HepG2 (cell line): ENCODE measurements around the gene F12. TPM values are rescaled to one million over a fixed set of nuclear protein-coding genes. Genes with fewer than 3 reads are reported as not detected.

Experiments used
- HDAC1 ChIP-seq: sonication (generic); formaldehyde crosslinking; IDR thresholded peaks from 2 replicates; pipeline ENCODE4 v1.5.1; 2020; ENCODE audit warnings: mild to moderate bottlenecking, missing genetic modification reagents
- SP5 ChIP-seq: IDR thresholded peaks from 2 replicates; pipeline ENCODE4 v1.6.1; 2016; ENCODE audit warnings: low read depth, borderline replicate concordance
- ZNF12 ChIP-seq: sonication (generic); formaldehyde crosslinking; IDR thresholded peaks from 2 replicates; pipeline ENCODE4 v1.5.0; 2020; ENCODE audit warnings: missing genetic modification reagents
- ZNF253 ChIP-seq: sonication (generic); formaldehyde crosslinking; IDR thresholded peaks from 2 replicates; pipeline ENCODE4 v1.8.0; 2022; ENCODE audit warnings: mild to moderate bottlenecking, missing genetic modification reagents, borderline replicate concordance
- ZNF629 ChIP-seq: sonication (generic); formaldehyde crosslinking; conservative IDR thresholded peaks from 2 replicates; pipeline ENCODE4 v1.5.0; 2020; ENCODE audit warnings: missing genetic modification reagents
- polyA plus RNA-seq, 8 experiments: library from polyadenylated mRNA; depleted of rRNA in 3 of 8; stranded (reverse) in 7 of 8; unstranded in 1 of 8; fragments of >200 nt; fragmentation: Illumina TruSeq in 4 of 8; extraction: Trizol in 4 of 8; gene quantifications; 2 replicates each; pipeline versions ENCODE4 v1.2.1 to v1.2.3, GENCODE V29; 2011 to 2016; ENCODE audit warnings: low read depth in 4 of 8, missing spikeins in 1 of 8, mixed read lengths in 1 of 8; ENCODE audit not compliant: insufficient read depth in 1 of 8
- total RNA-seq, 5 experiments: library from RNA; depleted of rRNA; stranded (reverse); fragments of >200 nt; fragmentation: Illumina TruSeq; extraction: Trizol; gene quantifications; 2 replicates each; pipeline ENCODE4 v1.2.3, GENCODE V29; 2016; ENCODE audit warnings: low read depth in 1 of 5
- TF ChIP-seq, protein P1 (sequence below): sonication (generic); formaldehyde crosslinking; IDR thresholded peaks from one replicate; pipeline ENCODE4 v1.5.1; 2020; ENCODE audit warnings: mild to moderate bottlenecking, missing genetic modification reagents; ENCODE audit errors: not compliant biosample characterization
- TF ChIP-seq, protein P2 (sequence below): sonication (generic); formaldehyde crosslinking; IDR thresholded peaks from 2 replicates; pipeline ENCODE4 v1.5.1; 2020; ENCODE audit warnings: mild to moderate bottlenecking, missing genetic modification reagents, borderline replicate concordance

The F12 gene
- total and polyA plus RNA-seq, 2 of the 13 experiments (the other 11 are each of a cell fraction or from before 2014, with no cell fraction given), result 2.5 to 3.0 TPM

DNA sequence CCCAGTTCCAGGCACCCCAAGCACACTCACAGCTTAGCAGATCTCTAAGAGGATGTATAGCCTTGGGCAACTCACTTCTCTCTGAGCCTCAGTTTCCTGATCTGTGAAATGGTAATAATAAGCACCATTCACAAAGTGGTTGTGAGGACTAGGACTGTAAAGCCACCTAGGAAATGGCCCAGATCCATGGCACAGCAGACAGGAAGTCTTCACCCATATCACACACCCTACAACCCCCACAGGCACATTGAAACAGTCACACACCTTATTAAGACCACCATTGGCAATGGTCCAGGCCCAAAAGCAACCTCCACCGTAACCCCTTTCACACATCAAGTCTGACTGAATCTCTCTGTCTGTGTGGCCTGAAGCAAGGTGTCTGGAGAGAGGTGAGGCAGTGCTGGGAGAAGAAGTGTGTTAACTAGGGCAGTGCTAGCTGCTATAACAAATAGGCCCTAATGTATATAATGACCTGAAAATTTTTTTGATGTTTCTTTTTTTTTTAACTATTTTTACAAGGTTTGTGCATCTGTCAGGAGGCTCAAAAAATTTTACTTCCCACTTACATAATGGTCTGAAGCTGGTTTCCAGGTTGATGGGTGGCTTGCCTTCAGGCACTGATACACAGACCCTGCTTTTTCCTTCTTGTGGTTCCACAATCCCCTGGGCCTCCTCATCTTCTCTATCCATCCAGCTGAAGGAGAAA lies 54.0 kb downstream of the F12 start (continued):
- TF ChIP-seq, protein P1, sequence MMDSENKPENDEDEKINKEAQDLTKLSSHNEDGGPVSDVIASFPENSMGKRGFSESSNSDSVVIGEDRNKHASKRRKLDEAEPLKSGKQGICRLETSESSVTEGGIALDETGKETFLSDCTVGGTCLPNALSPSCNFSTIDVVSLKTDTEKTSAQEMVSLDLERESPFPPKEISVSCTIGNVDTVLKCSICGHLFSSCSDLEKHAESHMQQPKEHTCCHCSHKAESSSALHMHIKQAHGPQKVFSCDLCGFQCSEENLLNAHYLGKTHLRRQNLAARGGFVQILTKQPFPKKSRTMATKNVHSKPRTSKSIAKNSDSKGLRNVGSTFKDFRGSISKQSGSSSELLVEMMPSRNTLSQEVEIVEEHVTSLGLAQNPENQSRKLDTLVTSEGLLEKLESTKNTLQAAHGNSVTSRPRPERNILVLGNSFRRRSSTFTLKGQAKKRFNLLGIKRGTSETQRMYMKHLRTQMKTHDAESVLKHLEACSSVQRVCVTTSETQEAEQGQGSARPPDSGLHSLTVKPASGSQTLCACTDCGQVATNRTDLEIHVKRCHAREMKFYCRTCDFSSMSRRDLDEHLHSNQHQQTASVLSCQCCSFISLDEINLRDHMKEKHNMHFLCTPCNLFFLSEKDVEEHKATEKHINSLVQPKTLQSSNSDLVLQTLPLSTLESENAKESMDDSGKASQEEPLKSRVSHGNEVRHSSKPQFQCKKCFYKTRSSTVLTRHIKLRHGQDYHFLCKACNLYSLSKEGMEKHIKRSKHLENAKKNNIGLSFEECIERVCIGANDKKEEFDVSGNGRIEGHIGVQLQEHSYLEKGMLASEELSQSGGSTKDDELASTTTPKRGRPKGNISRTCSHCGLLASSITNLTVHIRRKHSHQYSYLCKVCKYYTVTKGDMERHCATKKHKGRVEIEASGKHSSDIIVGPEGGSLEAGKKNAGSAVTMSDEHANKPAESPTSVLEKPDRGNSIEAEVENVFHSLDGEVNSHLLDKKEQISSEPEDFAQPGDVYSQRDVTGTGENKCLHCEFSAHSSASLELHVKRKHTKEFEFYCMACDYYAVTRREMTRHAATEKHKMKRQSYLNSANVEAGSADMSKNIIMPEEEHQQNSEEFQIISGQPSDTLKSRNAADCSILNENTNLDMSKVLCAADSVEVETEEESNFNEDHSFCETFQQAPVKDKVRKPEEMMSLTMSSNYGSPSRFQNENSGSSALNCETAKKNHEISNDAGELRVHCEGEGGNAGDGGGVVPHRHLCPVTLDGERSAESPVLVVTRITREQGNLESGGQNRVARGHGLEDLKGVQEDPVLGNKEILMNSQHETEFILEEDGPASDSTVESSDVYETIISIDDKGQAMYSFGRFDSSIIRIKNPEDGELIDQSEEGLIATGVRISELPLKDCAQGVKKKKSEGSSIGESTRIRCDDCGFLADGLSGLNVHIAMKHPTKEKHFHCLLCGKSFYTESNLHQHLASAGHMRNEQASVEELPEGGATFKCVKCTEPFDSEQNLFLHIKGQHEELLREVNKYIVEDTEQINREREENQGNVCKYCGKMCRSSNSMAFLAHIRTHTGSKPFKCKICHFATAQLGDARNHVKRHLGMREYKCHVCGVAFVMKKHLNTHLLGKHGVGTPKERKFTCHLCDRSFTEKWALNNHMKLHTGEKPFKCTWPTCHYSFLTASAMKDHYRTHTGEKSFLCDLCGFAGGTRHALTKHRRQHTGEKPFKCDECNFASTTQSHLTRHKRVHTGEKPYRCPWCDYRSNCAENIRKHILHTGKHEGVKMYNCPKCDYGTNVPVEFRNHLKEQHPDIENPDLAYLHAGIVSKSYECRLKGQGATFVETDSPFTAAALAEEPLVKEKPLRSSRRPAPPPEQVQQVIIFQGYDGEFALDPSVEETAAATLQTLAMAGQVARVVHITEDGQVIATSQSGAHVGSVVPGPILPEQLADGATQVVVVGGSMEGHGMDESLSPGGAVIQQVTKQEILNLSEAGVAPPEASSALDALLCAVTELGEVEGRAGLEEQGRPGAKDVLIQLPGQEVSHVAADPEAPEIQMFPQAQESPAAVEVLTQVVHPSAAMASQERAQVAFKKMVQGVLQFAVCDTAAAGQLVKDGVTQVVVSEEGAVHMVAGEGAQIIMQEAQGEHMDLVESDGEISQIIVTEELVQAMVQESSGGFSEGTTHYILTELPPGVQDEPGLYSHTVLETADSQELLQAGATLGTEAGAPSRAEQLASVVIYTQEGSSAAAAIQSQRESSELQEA (CRISPR knock-in tag), result no peak
- TF ChIP-seq SP5 (CRISPR knock-in tag) (no peak), ZNF253 (CRISPR knock-in tag) (0 out of 2 replicates have a peak, but pooled peaks have one; percentile 25), ZNF12 (CRISPR knock-in tag) (peak; percentile 100), ZNF629 (CRISPR knock-in tag) (peak; percentile 84), HDAC1 (CRISPR knock-in tag) (no peak)
- TF ChIP-seq, protein P2, sequence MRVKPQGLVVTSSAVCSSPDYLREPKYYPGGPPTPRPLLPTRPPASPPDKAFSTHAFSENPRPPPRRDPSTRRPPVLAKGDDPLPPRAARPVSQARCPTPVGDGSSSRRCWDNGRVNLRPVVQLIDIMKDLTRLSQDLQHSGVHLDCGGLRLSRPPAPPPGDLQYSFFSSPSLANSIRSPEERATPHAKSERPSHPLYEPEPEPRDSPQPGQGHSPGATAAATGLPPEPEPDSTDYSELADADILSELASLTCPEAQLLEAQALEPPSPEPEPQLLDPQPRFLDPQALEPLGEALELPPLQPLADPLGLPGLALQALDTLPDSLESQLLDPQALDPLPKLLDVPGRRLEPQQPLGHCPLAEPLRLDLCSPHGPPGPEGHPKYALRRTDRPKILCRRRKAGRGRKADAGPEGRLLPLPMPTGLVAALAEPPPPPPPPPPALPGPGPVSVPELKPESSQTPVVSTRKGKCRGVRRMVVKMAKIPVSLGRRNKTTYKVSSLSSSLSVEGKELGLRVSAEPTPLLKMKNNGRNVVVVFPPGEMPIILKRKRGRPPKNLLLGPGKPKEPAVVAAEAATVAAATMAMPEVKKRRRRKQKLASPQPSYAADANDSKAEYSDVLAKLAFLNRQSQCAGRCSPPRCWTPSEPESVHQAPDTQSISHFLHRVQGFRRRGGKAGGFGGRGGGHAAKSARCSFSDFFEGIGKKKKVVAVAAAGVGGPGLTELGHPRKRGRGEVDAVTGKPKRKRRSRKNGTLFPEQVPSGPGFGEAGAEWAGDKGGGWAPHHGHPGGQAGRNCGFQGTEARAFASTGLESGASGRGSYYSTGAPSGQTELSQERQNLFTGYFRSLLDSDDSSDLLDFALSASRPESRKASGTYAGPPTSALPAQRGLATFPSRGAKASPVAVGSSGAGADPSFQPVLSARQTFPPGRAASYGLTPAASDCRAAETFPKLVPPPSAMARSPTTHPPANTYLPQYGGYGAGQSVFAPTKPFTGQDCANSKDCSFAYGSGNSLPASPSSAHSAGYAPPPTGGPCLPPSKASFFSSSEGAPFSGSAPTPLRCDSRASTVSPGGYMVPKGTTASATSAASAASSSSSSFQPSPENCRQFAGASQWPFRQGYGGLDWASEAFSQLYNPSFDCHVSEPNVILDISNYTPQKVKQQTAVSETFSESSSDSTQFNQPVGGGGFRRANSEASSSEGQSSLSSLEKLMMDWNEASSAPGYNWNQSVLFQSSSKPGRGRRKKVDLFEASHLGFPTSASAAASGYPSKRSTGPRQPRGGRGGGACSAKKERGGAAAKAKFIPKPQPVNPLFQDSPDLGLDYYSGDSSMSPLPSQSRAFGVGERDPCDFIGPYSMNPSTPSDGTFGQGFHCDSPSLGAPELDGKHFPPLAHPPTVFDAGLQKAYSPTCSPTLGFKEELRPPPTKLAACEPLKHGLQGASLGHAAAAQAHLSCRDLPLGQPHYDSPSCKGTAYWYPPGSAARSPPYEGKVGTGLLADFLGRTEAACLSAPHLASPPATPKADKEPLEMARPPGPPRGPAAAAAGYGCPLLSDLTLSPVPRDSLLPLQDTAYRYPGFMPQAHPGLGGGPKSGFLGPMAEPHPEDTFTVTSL (CRISPR knock-in tag), result no peak
